Transverse colon (tissue), 4 donors: ENCODE measurements around the gene FNBP1L. TPM values are rescaled to one million over a fixed set of nuclear protein-coding genes. Genes with fewer than 3 reads are reported as not detected.

Experiments
- DNase-seq: peaks from one replicate; pipeline ENCODE4 v3.0.0-alpha.2; 2019
- H3K27ac ChIP-seq, 4 donors: fragments of 200-600 bp; sonication (generic); 2 replicates each; pipeline ENCODE4 v1.5.1; 2016 to 2018; ENCODE audit warnings: inconsistent platforms in 4 of 4
- H3K27me3 ChIP-seq: fragments of 200-600 bp; sonication (generic); 2 replicates; pipeline ENCODE4 v1.5.1; 2017; ENCODE audit warnings: inconsistent platforms
- H3K36me3 ChIP-seq, 4 donors: fragments of 200-600 bp; sonication (generic); 2 replicates each; pipeline ENCODE4 v1.5.1; 2017 to 2019; ENCODE audit warnings: inconsistent platforms in 4 of 4
- H3K4me1 ChIP-seq, 4 donors: fragments of 200-600 bp; sonication (generic); 2 replicates each; pipeline ENCODE4 v1.5.1; 2017 to 2020; ENCODE audit warnings: inconsistent platforms in 4 of 4
- H3K4me3 ChIP-seq, 4 donors: fragments of 200-600 bp; sonication (generic); 1 replicate in 1 of 4; 2 replicates in 3 of 4; pipeline versions ENCODE4 v1.5.1 to v1.6.1; 2017 to 2019; ENCODE audit warnings: inconsistent platforms in 4 of 4
- H3K9me3 ChIP-seq, 2 donors: fragments of 200-600 bp; sonication (generic); 2 replicates each; pipeline ENCODE4 v1.5.1; 2017 to 2019; ENCODE audit warnings: inconsistent platforms in 2 of 2
- EP300 ChIP-seq: sonication (generic); formaldehyde crosslinking; IDR thresholded peaks from one replicate; pipeline ENCODE4 v1.6.1; 2017; ENCODE audit warnings: antibody characterized with exemption, low read depth
- POLR2A ChIP-seq: fragments of 450-650 bp; IDR thresholded peaks from one replicate; pipeline ENCODE4 v1.6.1; 2016; ENCODE audit warnings: antibody characterized with exemption, mild to moderate bottlenecking, moderate library complexity
- POLR2AphosphoS5 ChIP-seq, 3 donors: sonication (generic); formaldehyde crosslinking; IDR thresholded peaks; one replicate each; pipeline ENCODE4 v1.6.1; 2016; ENCODE audit warnings: antibody characterized with exemption in 3 of 3
- WGBS, 2 donors: methylation state at CpG; one replicate each; pipeline ENCODE4 v1.1.5; 2018; ENCODE audit warnings: low coverage in 1 of 2; 5-methylcytosine and 5-hydroxymethylcytosine counted together
- in situ Hi-C, 4 donors: fragments of 200-750 bp; cut with MboI; loops; one replicate each; pipeline versions ENCODE4 v1.15.0 to v1.15.1; 2017; ENCODE audit warnings: low sequenced_read_pairs in 3 of 4, low pct_ligation_motif_present in 1 of 4, low pct_unique_long_range_greater_than_20kb in 1 of 4
- intact Hi-C: fragments of 100-400 bp; cut with DNase I; formaldehyde crosslinking; loops from one replicate; pipeline ENCODE4 v1.15.1; 2023; ENCODE audit warnings: low total_unique reads
- total RNA-seq, 4 donors: library from RNA; depleted of rRNA; stranded (reverse); fragments of >200 nt; gene quantifications; one replicate each; pipeline ENCODE4 v1.1.0, GENCODE V29; 2016
- TF ChIP-seq, protein P1 (sequence below), 5 experiments: fragments of 200-600 bp in 3 of 5; fragments of 450-650 bp in 2 of 5; sonication (generic) in 3 of 5; IDR thresholded peaks; 1 replicate in 2 of 5; 2 replicates in 3 of 5; pipeline ENCODE4 v1.5.1; 2016 to 2017; ENCODE audit warnings: antibody characterized with exemption in 5 of 5, inconsistent platforms in 3 of 5, mild to moderate bottlenecking in 2 of 5, moderate library complexity in 1 of 5

FNBP1L gene
- total RNA-seq, 4 donors from 2014 or later, result 31.0 to 69.4 (median 49.0) TPM

GRCh38 chr1:93577536-93578432, 129.9 kb downstream of the FNBP1L start:
- no peaks in the 10 kb centered on the region for H3K9me3 ChIP-seq
- 77% methylated on average over 18 of the region's 18 CpGs; no CpG with 5 or more reads in 1 of the 2 donors for WGBS, 2 donors
- intact Hi-C loops, result no loop called here
- peak overlapping the region in 1 of 4 donors; percentile 32 for H3K27ac ChIP-seq
- H3K27me3 ChIP-seq, result no peaks in the 10 kb centered on the region
- H3K4me3 ChIP-seq, result no peak overlapping the region
- DNase-seq, result no peak
- peaks cover 0 to 48% (median 27%) of the 10 kb centered on the region in 4 donors for H3K4me1 ChIP-seq
- TF ChIP-seq POLR2A (no peak), POLR2AphosphoS5 (IDR thresholded peaks at IDR 0.05) (peak in 1 of 3 donors; percentile 7), EP300 (no peak)
- TF ChIP-seq, protein P1, sequence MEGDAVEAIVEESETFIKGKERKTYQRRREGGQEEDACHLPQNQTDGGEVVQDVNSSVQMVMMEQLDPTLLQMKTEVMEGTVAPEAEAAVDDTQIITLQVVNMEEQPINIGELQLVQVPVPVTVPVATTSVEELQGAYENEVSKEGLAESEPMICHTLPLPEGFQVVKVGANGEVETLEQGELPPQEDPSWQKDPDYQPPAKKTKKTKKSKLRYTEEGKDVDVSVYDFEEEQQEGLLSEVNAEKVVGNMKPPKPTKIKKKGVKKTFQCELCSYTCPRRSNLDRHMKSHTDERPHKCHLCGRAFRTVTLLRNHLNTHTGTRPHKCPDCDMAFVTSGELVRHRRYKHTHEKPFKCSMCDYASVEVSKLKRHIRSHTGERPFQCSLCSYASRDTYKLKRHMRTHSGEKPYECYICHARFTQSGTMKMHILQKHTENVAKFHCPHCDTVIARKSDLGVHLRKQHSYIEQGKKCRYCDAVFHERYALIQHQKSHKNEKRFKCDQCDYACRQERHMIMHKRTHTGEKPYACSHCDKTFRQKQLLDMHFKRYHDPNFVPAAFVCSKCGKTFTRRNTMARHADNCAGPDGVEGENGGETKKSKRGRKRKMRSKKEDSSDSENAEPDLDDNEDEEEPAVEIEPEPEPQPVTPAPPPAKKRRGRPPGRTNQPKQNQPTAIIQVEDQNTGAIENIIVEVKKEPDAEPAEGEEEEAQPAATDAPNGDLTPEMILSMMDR (IDR thresholded peaks at IDR 0.05), result no peak
- H3K36me3 ChIP-seq, result peaks cover 0 to 14% (median 3%) of the 10 kb centered on the region in 4 donors
- in situ Hi-C loops, result no loop called here

GRCh38 chr1:93578433-93578830, 130.5 kb downstream of the FNBP1L start:
- WGBS, 2 donors, result 93% methylated on average over 6 of the region's 6 CpGs; no CpG with 5 or more reads in 1 of the 2 donors
- no peak overlapping the region for H3K4me3 ChIP-seq
- in situ Hi-C loops (no loop called here), intact Hi-C loops (no loop called here)
- no peaks in the 10 kb centered on the region for H3K27me3 ChIP-seq
- peaks cover 0 to 14% (median 2%) of the 10 kb centered on the region in 4 donors for H3K36me3 ChIP-seq
- no peak for DNase-seq
- H3K9me3 ChIP-seq, result no peaks in the 10 kb centered on the region
- H3K27ac ChIP-seq, result peak overlapping the region in 3 of 4 donors; percentile 86 to 93 (median 89)
- no peak for TF ChIP-seq EP300
- TF ChIP-seq, protein P1 (IDR thresholded peaks at IDR 0.05), result no peak
- TF ChIP-seq POLR2AphosphoS5 (IDR thresholded peaks at IDR 0.05), result no peak
- no peak for TF ChIP-seq POLR2A
- peaks cover 0 to 53% (median 30%) of the 10 kb centered on the region in 4 donors for H3K4me1 ChIP-seq

GRCh38 chr1:93578911-93579825, 131.2 kb downstream of the FNBP1L start:
- Histone ChIP-seq H3K4me3 (no peak overlapping the region), H3K27ac (peak overlapping the region; percentile 86 to 93 (median 88)), H3K36me3 (peaks cover 0 to 14% (median 2%) of the 10 kb centered on the region in 4 donors), H3K9me3 (no peaks in the 10 kb centered on the region), H3K4me1 (peaks cover 5 to 59% (median 34%) of the 10 kb centered on the region in 4 donors), H3K27me3 (no peaks in the 10 kb centered on the region)
- in situ Hi-C loops (no loop called here), intact Hi-C loops (no loop called here)
- WGBS, 2 donors, result 77% methylated on average over 11 of the region's 11 CpGs; no CpG with 5 or more reads in 1 of the 2 donors
- peak; percentile 51 for DNase-seq
- TF ChIP-seq, protein P1 (IDR thresholded peaks at IDR 0.05), result no peak
- no peak for TF ChIP-seq EP300
- TF ChIP-seq POLR2AphosphoS5 (IDR thresholded peaks at IDR 0.05), result no peak
- TF ChIP-seq POLR2A, result no peak

- peaks cover 5 to 59% (median 34%) of the 10 kb centered on the region in 4 donors for H3K4me1 ChIP-seq
- no peaks in the 10 kb centered on the region for H3K27me3 ChIP-seq
- peak overlapping the region; percentile 86 to 93 (median 88) for H3K27ac ChIP-seq
- H3K9me3 ChIP-seq, result no peaks in the 10 kb centered on the region
- intact Hi-C loops, result loop anchor here (10.0 kb wide), 1 partner anchor 1685 kb away; no protein-coding TSS in a partner anchor
- H3K36me3 ChIP-seq, result peaks cover 0 to 9% (median 2%) of the 10 kb centered on the region in 4 donors
- H3K4me3 ChIP-seq, result no peak overlapping the region
- DNase-seq, result peak; percentile 57
- in situ Hi-C loops, result no loop called here
- WGBS, 2 donors, result 43 to 62% methylated on average over 4 to 5 of the region's 5 CpGs
- TF ChIP-seq POLR2A (peak; percentile 34), POLR2AphosphoS5 (IDR thresholded peaks at IDR 0.05) (peak in 1 of 3 donors; percentile 33), EP300 (no peak)
- TF ChIP-seq, protein P1 (IDR thresholded peaks at IDR 0.05), result no peak
Measured at GRCh38 chr1:93579891-93580290, 132.0 kb downstream of the FNBP1L start.
